ENCODE results near the gene CLINT1. TPM values are rescaled to one million over a fixed set of nuclear protein-coding genes. Genes with fewer than 3 reads are reported as not detected.

CLINT1 gene
- total RNA-seq, 1 experiment from 2014 or later, result 214 TPM

GRCh38 chr5:157902449-157903116 is 43.6 kb upstream of the CLINT1 start:
- H3K27ac Mint-ChIP-seq (ENCODE audit: unreplicated experiment), result no peak overlapping the region
- TF ChIP-seq, protein P1, sequence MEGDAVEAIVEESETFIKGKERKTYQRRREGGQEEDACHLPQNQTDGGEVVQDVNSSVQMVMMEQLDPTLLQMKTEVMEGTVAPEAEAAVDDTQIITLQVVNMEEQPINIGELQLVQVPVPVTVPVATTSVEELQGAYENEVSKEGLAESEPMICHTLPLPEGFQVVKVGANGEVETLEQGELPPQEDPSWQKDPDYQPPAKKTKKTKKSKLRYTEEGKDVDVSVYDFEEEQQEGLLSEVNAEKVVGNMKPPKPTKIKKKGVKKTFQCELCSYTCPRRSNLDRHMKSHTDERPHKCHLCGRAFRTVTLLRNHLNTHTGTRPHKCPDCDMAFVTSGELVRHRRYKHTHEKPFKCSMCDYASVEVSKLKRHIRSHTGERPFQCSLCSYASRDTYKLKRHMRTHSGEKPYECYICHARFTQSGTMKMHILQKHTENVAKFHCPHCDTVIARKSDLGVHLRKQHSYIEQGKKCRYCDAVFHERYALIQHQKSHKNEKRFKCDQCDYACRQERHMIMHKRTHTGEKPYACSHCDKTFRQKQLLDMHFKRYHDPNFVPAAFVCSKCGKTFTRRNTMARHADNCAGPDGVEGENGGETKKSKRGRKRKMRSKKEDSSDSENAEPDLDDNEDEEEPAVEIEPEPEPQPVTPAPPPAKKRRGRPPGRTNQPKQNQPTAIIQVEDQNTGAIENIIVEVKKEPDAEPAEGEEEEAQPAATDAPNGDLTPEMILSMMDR (IDR thresholded peaks at IDR 0.05; ENCODE audit: unreplicated experiment), result no peak
- peaks cover 9% of the 10 kb centered on the region for H3K4me1 Mint-ChIP-seq (ENCODE audit: low read depth, unreplicated experiment)
- intact Hi-C loops (cut with micrococcal nuclease; ENCODE audit: unreplicated experiment), result no loop called here
- H3K36me3 Mint-ChIP-seq (ENCODE audit: insufficient read depth, unreplicated experiment), result no peaks in the 10 kb centered on the region
- no peak overlapping the region for H3K4me3 Mint-ChIP-seq (ENCODE audit: low read depth, unreplicated experiment)
- DNase-seq, result no peak
- CTCF ChIA-PET, result interaction anchor here (0.5 kb wide), 1 partner anchor 13 kb away, joined by 5 read pairs; no protein-coding TSS in a partner anchor
- H3K27me3 Mint-ChIP-seq (ENCODE audit: unreplicated experiment), result no peaks in the 10 kb centered on the region
- BruUV-seq (replicated peaks), result no TSS peak
- H3K9me3 Mint-ChIP-seq (ENCODE audit: low read depth, unreplicated experiment), result no peaks in the 10 kb centered on the region

GRCh38 chr5:157900644-157901043 is 41.7 kb upstream of the CLINT1 start:
- TF ChIP-seq, protein P1 (IDR thresholded peaks at IDR 0.05; ENCODE audit: unreplicated experiment), result no peak
- intact Hi-C loops (cut with micrococcal nuclease; ENCODE audit: unreplicated experiment), result no loop called here
- H3K36me3 Mint-ChIP-seq (ENCODE audit: insufficient read depth, unreplicated experiment), result no peaks in the 10 kb centered on the region
- no peak for DNase-seq
- H3K4me3 Mint-ChIP-seq (ENCODE audit: low read depth, unreplicated experiment), result no peak overlapping the region
- no TSS peak for BruUV-seq (replicated peaks)
- CTCF ChIA-PET, result interaction anchor here (1.1 kb wide), 1 partner anchor 32 kb away, joined by 3 read pairs; no protein-coding TSS in a partner anchor
- peaks cover 9% of the 10 kb centered on the region for H3K4me1 Mint-ChIP-seq (ENCODE audit: low read depth, unreplicated experiment)
- H3K27me3 Mint-ChIP-seq (ENCODE audit: unreplicated experiment), result no peaks in the 10 kb centered on the region
- no peak overlapping the region for H3K27ac Mint-ChIP-seq (ENCODE audit: unreplicated experiment)
- H3K9me3 Mint-ChIP-seq (ENCODE audit: low read depth, unreplicated experiment), result no peaks in the 10 kb centered on the region

DNA sequence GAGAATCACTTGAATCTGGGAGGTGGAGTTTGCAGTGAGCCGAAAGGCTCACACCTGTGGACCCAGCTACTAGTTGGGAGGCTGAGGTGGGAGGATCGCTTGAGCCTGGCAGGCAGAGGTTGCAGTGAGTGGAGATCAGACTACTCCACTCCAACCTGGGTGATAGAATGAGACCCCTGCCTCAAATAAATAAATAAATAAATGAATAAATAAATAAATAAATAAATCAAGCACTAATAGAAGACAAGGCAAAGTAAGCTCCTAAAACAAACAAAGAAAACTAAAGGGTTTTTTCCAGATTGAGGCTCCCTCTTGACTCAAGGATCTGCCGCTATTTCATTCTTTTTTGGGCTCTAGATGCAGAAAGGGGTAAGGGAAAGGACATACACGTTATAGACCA is 34.7 kb upstream of the CLINT1 start:
- no peaks in the 10 kb centered on the region for H3K27me3 Mint-ChIP-seq (ENCODE audit: unreplicated experiment)
- H3K27ac Mint-ChIP-seq (ENCODE audit: unreplicated experiment), result no peak overlapping the region
- CTCF ChIA-PET, result no interaction called here
- no peak overlapping the region for H3K4me3 Mint-ChIP-seq (ENCODE audit: low read depth, unreplicated experiment)
- intact Hi-C loops (cut with micrococcal nuclease; ENCODE audit: unreplicated experiment), result no loop called here
- H3K9me3 Mint-ChIP-seq (ENCODE audit: low read depth, unreplicated experiment), result no peaks in the 10 kb centered on the region
- BruUV-seq (replicated peaks), result no TSS peak
- peaks cover 14% of the 10 kb centered on the region for H3K36me3 Mint-ChIP-seq (ENCODE audit: insufficient read depth, unreplicated experiment)
- TF ChIP-seq, protein P1 (IDR thresholded peaks at IDR 0.05; ENCODE audit: unreplicated experiment), result no peak
- H3K4me1 Mint-ChIP-seq (ENCODE audit: low read depth, unreplicated experiment), result peaks cover 21% of the 10 kb centered on the region
- no peak for DNase-seq

DNA sequence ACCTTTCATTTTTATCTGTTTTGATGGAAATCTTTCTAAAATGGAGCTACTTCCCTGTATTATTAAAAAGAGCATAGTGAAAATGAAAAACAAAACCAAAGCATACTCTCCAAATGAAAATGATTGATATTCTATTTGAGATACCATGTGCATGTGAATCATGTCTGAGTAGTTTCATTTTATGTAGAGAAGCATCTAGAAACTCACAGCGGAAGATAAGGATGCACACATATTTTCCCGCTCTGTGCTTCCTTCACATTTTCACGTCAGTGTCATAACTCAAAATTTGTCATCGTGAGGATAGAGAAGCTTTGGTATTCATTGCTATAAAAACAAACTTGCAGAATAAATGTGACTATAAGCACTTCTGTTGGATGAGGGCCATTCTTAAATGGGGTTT is 34.0 kb upstream of the CLINT1 start:
- DNase-seq, result no peak
- H3K27me3 Mint-ChIP-seq (ENCODE audit: unreplicated experiment), result no peaks in the 10 kb centered on the region
- no peaks in the 10 kb centered on the region for H3K9me3 Mint-ChIP-seq (ENCODE audit: low read depth, unreplicated experiment)
- peaks cover 20% of the 10 kb centered on the region for H3K36me3 Mint-ChIP-seq (ENCODE audit: insufficient read depth, unreplicated experiment)
- TF ChIP-seq, protein P1 (IDR thresholded peaks at IDR 0.05; ENCODE audit: unreplicated experiment), result no peak
- H3K4me3 Mint-ChIP-seq (ENCODE audit: low read depth, unreplicated experiment), result no peak overlapping the region
- intact Hi-C loops (cut with micrococcal nuclease; ENCODE audit: unreplicated experiment), result no loop called here
- CTCF ChIA-PET, result no interaction called here
- peaks cover 27% of the 10 kb centered on the region for H3K4me1 Mint-ChIP-seq (ENCODE audit: low read depth, unreplicated experiment)
- no TSS peak for BruUV-seq (replicated peaks)
- H3K27ac Mint-ChIP-seq (ENCODE audit: unreplicated experiment), result no peak overlapping the region
